Subcutaneous adipose tissue (tissue), 4 donors: ENCODE measurements around the gene ZNF341. TPM values are rescaled to one million over a fixed set of nuclear protein-coding genes. Genes with fewer than 3 reads are reported as not detected.

Experiments used
- total RNA-seq, 4 donors: library from RNA; depleted of rRNA; stranded (reverse); fragments of >200 nt; gene quantifications; one replicate each; pipeline ENCODE4 v1.1.0, GENCODE V29; 2016
- TF ChIP-seq, protein P1 (sequence below): fragments of 450-650 bp; IDR thresholded peaks from one replicate; pipeline ENCODE4 v1.5.1; 2016; ENCODE audit warnings: low read depth, mild to moderate bottlenecking, control low read depth, antibody characterized with exemption, moderate library complexity

ZNF341 gene
- 1 to 10 TPM in 3 of 4 donors, under 1 TPM in 1; 0.65 to 2.8 (median 1.1) TPM for total RNA-seq

DNA sequence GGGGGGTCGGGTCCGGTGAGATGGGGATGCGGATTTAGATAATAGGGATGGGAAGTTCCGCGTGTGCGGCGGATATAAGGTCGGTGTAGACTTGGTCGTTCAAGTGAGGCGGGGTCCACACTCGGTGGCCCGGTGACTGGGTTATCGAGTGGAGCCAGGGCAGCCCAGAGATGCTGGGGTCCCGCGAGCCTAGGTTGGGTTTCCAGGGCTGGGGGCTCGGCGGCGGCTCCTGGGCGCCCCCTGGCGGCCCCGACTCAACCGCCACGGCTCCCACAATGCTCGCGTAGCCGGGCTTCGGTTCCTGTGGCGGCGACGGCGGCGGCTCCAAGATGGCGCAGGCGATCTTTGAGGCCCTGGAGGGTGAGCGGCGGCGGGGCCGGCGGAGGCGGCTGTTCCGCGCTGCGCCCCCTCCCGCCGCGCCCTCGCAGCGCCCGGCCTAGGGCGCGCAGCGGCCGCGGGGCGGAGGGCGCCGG is at the start of gene ZNF341:
TSS of gene ZNF341 (plus strand) at position 304 of the 473 bp plus-strand sequence. CDS start at position 330, 26 bp downstream.
- TF ChIP-seq, protein P1, sequence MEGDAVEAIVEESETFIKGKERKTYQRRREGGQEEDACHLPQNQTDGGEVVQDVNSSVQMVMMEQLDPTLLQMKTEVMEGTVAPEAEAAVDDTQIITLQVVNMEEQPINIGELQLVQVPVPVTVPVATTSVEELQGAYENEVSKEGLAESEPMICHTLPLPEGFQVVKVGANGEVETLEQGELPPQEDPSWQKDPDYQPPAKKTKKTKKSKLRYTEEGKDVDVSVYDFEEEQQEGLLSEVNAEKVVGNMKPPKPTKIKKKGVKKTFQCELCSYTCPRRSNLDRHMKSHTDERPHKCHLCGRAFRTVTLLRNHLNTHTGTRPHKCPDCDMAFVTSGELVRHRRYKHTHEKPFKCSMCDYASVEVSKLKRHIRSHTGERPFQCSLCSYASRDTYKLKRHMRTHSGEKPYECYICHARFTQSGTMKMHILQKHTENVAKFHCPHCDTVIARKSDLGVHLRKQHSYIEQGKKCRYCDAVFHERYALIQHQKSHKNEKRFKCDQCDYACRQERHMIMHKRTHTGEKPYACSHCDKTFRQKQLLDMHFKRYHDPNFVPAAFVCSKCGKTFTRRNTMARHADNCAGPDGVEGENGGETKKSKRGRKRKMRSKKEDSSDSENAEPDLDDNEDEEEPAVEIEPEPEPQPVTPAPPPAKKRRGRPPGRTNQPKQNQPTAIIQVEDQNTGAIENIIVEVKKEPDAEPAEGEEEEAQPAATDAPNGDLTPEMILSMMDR, result no peak

GRCh38 chr20:33684533-33685327 is 47.1 kb upstream of the ZNF341 start:
- TF ChIP-seq, protein P1, result no peak

DNA sequence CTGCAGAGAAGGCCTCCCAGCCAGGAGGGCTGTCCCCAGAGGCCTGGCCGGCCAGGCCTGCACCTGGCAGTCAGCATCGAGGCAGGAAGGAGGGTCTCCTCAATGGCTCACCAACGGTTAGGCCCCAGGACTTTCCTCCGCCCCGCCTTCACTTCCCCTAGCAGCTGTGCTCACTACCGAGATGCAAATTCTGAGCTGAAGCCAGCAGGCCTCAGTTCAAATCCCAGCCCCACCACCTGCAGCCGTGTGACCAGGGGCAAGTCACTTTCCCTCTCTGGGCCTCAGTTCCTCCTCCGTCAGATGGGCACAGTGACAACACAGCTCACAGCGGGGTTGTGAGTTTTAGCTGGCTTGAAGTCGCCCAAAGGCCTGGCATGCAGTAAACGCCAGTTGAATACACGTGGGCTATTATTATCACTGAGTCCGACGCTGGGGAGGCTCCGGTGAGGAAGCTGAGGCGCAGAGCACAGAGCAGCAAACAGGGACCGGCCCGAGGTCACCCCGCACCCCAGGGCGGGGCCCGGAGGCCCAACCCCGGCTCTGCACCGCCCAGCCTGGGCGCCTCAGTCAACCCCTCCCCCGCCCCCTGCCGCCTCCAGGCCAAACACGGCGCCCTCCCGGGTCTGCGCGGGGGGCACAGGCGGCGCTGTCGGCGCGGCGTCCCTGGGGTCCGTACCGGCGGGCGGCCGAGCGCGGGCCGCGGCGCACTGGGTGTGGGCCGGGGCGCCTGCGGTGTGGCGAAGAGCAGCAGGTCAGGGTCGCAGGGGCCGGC is 46.3 kb upstream of the ZNF341 start:
- TF ChIP-seq, protein P1, result no peak

- TF ChIP-seq, protein P1, result no peak
Measured at GRCh38 chr20:33686100-33686983, 45.5 kb upstream of the ZNF341 start, which contains the start of gene E2F1. Gene E2F1, minus strand, starts transcription at chr20:33686385. Its CDS starts 121 bp downstream, at chr20:33686264.

DNA sequence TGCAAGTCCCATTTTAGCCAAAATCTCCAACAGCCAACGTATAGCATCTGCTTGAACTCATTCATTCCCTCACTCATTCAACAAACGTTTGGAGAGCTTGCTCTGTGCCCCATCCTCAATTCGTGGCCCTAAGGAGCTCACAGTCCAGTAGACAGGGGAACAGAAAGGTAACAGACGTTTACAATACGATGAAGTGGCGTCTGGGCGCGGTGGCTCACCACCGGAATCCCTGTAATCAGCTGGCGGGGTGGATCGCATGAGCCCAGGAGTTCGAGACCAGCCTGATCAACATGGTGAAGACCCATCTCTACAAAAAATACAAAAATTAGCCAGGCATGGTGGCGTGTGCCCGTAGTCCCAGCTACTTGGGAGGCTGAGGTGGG is 44.8 kb upstream of the ZNF341 start:
- TF ChIP-seq, protein P1, result no peak

DNA sequence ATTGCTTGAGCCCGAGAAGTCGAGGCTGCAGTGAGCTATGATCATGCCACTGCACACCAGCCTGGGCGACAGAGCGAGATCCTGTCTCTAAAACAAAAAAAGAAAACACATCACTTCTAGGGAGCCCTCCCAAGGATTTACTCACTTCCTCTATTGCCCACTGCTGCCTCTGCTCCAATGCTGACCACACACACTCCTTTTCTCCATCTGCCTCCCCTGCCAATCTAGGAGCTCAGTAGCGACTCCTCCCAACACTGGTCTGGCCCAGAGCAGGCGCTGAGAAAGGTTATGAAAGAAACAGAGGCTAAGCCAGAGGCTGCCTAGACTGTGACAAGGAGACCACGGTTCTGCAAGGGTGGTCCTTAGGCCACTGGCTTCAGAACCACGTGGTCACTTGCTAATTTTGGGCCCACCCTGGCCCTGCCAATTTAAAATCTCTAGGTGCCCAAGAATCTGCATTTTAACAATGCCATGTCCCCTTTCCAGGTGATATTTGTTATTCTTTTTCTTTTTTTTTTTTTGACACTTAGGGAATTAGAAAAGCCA is 44.4 kb upstream of the ZNF341 start:
- TF ChIP-seq, protein P1, result no peak
